Astrocyte (in vitro differentiated cells and primary cell): Measurements from ENCODE around the gene DPH1. TPM values are rescaled to one million over a fixed set of nuclear protein-coding genes. Genes with fewer than 3 reads are reported as not detected.

Source experiments
- DNase-seq: peaks from one replicate; pipeline ENCODE4 v3.0.0-alpha.2; 2010; ENCODE audit warnings: low read depth
- FAIRE-seq: peaks from 2 replicates; lab custom pipeline; 2011; peaks lifted over from hg19 to GRCh38; lab: Jason Lieb, UNC
- H2AFZ ChIP-seq: 2 replicates; pipeline ENCODE4 v1.6.0; 2012; ENCODE audit warnings: low read depth, low read length, inconsistent platforms
- H3K27ac ChIP-seq: 2 replicates; pipeline ENCODE4 v1.5.1; 2011; ENCODE audit warnings: low read depth, low read length, inconsistent platforms
- H3K27me3 ChIP-seq: 2 replicates; pipeline ENCODE4 v1.6.0; 2011; ENCODE audit warnings: low read length, inconsistent platforms; ENCODE audit not compliant: insufficient read depth
- H3K36me3 ChIP-seq: 2 replicates; pipeline ENCODE4 v1.5.1; 2011; ENCODE audit warnings: low read length, inconsistent platforms; ENCODE audit not compliant: insufficient read depth
- H3K4me1 ChIP-seq: 2 replicates; pipeline ENCODE4 v1.5.1; 2011; ENCODE audit warnings: low read length, inconsistent platforms; ENCODE audit not compliant: insufficient read depth
- H3K4me2 ChIP-seq: 2 replicates; pipeline ENCODE4 v1.6.0; 2012; ENCODE audit warnings: low read length, inconsistent platforms
- H3K4me3 ChIP-seq: 2 replicates; pipeline ENCODE4 v1.5.1; 2011; ENCODE audit warnings: low read depth, mild to moderate bottlenecking, low read length, inconsistent platforms; ENCODE audit not compliant: insufficient read depth
- H3K79me2 ChIP-seq: 2 replicates; pipeline ENCODE4 v1.6.0; 2012; ENCODE audit warnings: mild to moderate bottlenecking, low read length, inconsistent platforms; ENCODE audit not compliant: insufficient read depth
- H3K9ac ChIP-seq: 2 replicates; pipeline ENCODE4 v1.6.0; 2012; ENCODE audit warnings: mild to moderate bottlenecking, low read length, inconsistent platforms
- H3K9me3 ChIP-seq: 2 replicates; pipeline ENCODE4 v1.5.1; 2012; ENCODE audit warnings: low read depth, mild to moderate bottlenecking, low read length, inconsistent platforms; ENCODE audit not compliant: insufficient read depth
- H4K20me1 ChIP-seq: 2 replicates; pipeline ENCODE4 v1.6.0; 2012; ENCODE audit warnings: low read length, inconsistent platforms; ENCODE audit not compliant: insufficient read depth
- H3K27ac Mint-ChIP-seq: one replicate; pipeline ENCODE4 v1.8.0; 2021; ENCODE audit warnings: mild to moderate bottlenecking, mixed read lengths; ENCODE audit not compliant: unreplicated experiment
- H3K27me3 Mint-ChIP-seq: one replicate; pipeline ENCODE4 v1.8.0; 2021; ENCODE audit warnings: low read depth, mixed read lengths; ENCODE audit not compliant: unreplicated experiment
- H3K36me3 Mint-ChIP-seq: one replicate; pipeline ENCODE4 v1.8.0; 2021; ENCODE audit warnings: low read depth, mixed read lengths; ENCODE audit not compliant: unreplicated experiment
- H3K4me1 Mint-ChIP-seq: one replicate; pipeline ENCODE4 v1.8.0; 2021; ENCODE audit warnings: low read depth, mixed read lengths; ENCODE audit not compliant: unreplicated experiment
- H3K4me3 Mint-ChIP-seq: one replicate; pipeline ENCODE4 v1.8.0; 2021; ENCODE audit warnings: mild to moderate bottlenecking, moderate library complexity, mixed read lengths; ENCODE audit not compliant: unreplicated experiment
- H3K9me3 Mint-ChIP-seq: one replicate; pipeline ENCODE4 v1.8.0; 2021; ENCODE audit warnings: mild to moderate bottlenecking, mixed read lengths; ENCODE audit not compliant: unreplicated experiment
- CTCF ChIP-seq: IDR thresholded peaks from 2 replicates; pipeline ENCODE4 v1.5.1; 2011; ENCODE audit warnings: low read depth, mild to moderate bottlenecking, inconsistent platforms, low read length, moderate library complexity; ENCODE audit not compliant: insufficient read depth
- EZH2 ChIP-seq: IDR thresholded peaks from 2 replicates; pipeline ENCODE4 v1.6.1; 2012; ENCODE audit warnings: mild to moderate bottlenecking, low read length, inconsistent platforms; ENCODE audit not compliant: insufficient read depth
- total RNA-seq: library from RNA; stranded (reverse); gene quantifications from 2 replicates; pipeline ENCODE4 v1.2.1, GENCODE V29; 2021

Gene DPH1
- total RNA-seq, 1 donor from 2014 or later, result 25.8 TPM

GRCh38 chr17:2013994-2014317, 16.0 kb upstream of the DPH1 start:
- Histone ChIP-seq H3K27me3 (peaks cover 20% of the 10 kb centered on the region), H3K4me3 (no peak overlapping the region), H3K9ac (no peak overlapping the region), H3K36me3 (no peaks in the 10 kb centered on the region), H3K4me2 (no peak overlapping the region), H3K79me2 (no peaks in the 10 kb centered on the region), H3K27ac (no peak overlapping the region), H2AFZ (no peak overlapping the region), H3K9me3 (no peaks in the 10 kb centered on the region), H4K20me1 (no peaks in the 10 kb centered on the region), H3K4me1 (peaks cover 11% of the 10 kb centered on the region)
- H3K4me3 Mint-ChIP-seq, result no peak overlapping the region
- peaks cover 2% of the 10 kb centered on the region for H3K36me3 Mint-ChIP-seq
- FAIRE-seq (no peak), DNase-seq (no peak)
- peaks cover 47% of the 10 kb centered on the region for H3K27me3 Mint-ChIP-seq
- H3K4me1 Mint-ChIP-seq, result peaks cover 9% of the 10 kb centered on the region
- no peak overlapping the region for H3K27ac Mint-ChIP-seq
- peaks cover 8% of the 10 kb centered on the region for H3K9me3 Mint-ChIP-seq
- TF ChIP-seq CTCF (no peak), EZH2 (no peak)

DNA sequence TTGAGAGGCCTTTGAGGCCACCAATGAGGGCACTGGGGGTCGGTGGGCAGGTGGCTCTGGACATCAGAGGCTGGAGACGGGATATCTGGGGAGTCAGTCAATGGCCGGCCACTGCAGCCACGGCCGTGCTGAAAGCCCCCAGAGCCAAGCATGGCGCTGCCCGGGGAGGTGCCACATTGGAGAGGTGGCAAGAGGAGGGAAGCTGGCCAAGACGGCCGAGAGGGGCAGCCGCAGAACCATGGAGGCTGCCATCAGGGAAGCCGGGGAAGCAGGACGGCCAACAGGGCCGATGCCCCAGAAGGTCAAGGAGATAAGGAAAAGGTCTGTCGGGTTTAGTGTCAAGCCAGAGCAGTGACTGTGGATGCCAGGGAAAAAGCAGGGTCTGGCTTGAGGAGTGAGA, 14.6 kb upstream of the DPH1 start:
- Mint-ChIP-seq H3K36me3 (peaks cover 2% of the 10 kb centered on the region), H3K4me1 (peaks cover 9% of the 10 kb centered on the region), H3K4me3 (no peak overlapping the region), H3K27me3 (peaks cover 61% of the 10 kb centered on the region), H3K27ac (no peak overlapping the region), H3K9me3 (peaks cover 8% of the 10 kb centered on the region)
- FAIRE-seq (no peak), DNase-seq (no peak)
- H4K20me1 ChIP-seq, result no peaks in the 10 kb centered on the region
- H3K27ac ChIP-seq, result no peak overlapping the region
- H3K9ac ChIP-seq, result no peak overlapping the region
- no peak overlapping the region for H3K4me3 ChIP-seq
- peaks cover 11% of the 10 kb centered on the region for H3K4me1 ChIP-seq
- no peak overlapping the region for H3K4me2 ChIP-seq
- peaks cover 32% of the 10 kb centered on the region for H3K27me3 ChIP-seq
- H3K36me3 ChIP-seq, result no peaks in the 10 kb centered on the region
- no peak overlapping the region for H2AFZ ChIP-seq
- H3K79me2 ChIP-seq, result no peaks in the 10 kb centered on the region
- no peaks in the 10 kb centered on the region for H3K9me3 ChIP-seq
- TF ChIP-seq CTCF (no peak), EZH2 (no peak)

- no peak overlapping the region for H3K9ac ChIP-seq
- no peaks in the 10 kb centered on the region for H3K9me3 ChIP-seq
- peaks cover 8% of the 10 kb centered on the region for H3K9me3 Mint-ChIP-seq
- peaks cover 6% of the 10 kb centered on the region for H3K4me1 Mint-ChIP-seq
- H3K4me3 ChIP-seq, result no peak overlapping the region
- no peaks in the 10 kb centered on the region for H3K79me2 ChIP-seq
- no peak overlapping the region for H3K27ac ChIP-seq
- no peak overlapping the region for H3K4me2 ChIP-seq
- no peaks in the 10 kb centered on the region for H3K36me3 ChIP-seq
- H3K27me3 Mint-ChIP-seq, result peaks cover 71% of the 10 kb centered on the region
- TF ChIP-seq CTCF, result no peak
- TF ChIP-seq EZH2, result no peak
- H3K27ac Mint-ChIP-seq, result no peak overlapping the region
- no peak overlapping the region for H3K4me3 Mint-ChIP-seq
- DNase-seq (no peak), FAIRE-seq (no peak)
- H3K36me3 Mint-ChIP-seq, result peaks cover 2% of the 10 kb centered on the region
- H4K20me1 ChIP-seq, result no peaks in the 10 kb centered on the region
- H3K4me1 ChIP-seq, result peaks cover 8% of the 10 kb centered on the region
- H3K27me3 ChIP-seq, result peaks cover 40% of the 10 kb centered on the region
- no peak overlapping the region for H2AFZ ChIP-seq
Measured at GRCh38 chr17:2016494-2016893, 13.5 kb upstream of the DPH1 start.
